Epithelial cell of proximal tubule (primary cell): ENCODE data around the gene KIF26B. TPM values are rescaled to one million over a fixed set of nuclear protein-coding genes. Genes with fewer than 3 reads are reported as not detected.

ENCODE experiments used
- DNase-seq: peaks from one replicate; pipeline ENCODE4 v3.0.0-alpha.2; 2011; ENCODE audit warnings: low read depth
- H3K4me3 ChIP-seq: 2 replicates; pipeline ENCODE4 v1.5.1; 2011; ENCODE audit warnings: low read depth, mild to moderate bottlenecking, low read length
- total RNA-seq: library from RNA; depleted of rRNA; stranded (reverse); fragments of >200 nt; gene quantifications from 2 replicates; pipeline ENCODE4 v1.2.3, GENCODE V29; 2015
- TF ChIP-seq, protein P1 (sequence below): conservative IDR thresholded peaks from 2 replicates; pipeline ENCODE4 v1.5.1; 2012; ENCODE audit warnings: low read depth, mild to moderate bottlenecking, low read length

KIF26B gene
- total RNA-seq, 1 donor from 2014 or later = 2.8 TPM

- TF ChIP-seq, protein P1, sequence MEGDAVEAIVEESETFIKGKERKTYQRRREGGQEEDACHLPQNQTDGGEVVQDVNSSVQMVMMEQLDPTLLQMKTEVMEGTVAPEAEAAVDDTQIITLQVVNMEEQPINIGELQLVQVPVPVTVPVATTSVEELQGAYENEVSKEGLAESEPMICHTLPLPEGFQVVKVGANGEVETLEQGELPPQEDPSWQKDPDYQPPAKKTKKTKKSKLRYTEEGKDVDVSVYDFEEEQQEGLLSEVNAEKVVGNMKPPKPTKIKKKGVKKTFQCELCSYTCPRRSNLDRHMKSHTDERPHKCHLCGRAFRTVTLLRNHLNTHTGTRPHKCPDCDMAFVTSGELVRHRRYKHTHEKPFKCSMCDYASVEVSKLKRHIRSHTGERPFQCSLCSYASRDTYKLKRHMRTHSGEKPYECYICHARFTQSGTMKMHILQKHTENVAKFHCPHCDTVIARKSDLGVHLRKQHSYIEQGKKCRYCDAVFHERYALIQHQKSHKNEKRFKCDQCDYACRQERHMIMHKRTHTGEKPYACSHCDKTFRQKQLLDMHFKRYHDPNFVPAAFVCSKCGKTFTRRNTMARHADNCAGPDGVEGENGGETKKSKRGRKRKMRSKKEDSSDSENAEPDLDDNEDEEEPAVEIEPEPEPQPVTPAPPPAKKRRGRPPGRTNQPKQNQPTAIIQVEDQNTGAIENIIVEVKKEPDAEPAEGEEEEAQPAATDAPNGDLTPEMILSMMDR = no peak
- no peak overlapping the region for H3K4me3 ChIP-seq
- no peak for DNase-seq
Measured at GRCh38 chr1:245221805-245222204, 67.0 kb downstream of the KIF26B start.

DNA sequence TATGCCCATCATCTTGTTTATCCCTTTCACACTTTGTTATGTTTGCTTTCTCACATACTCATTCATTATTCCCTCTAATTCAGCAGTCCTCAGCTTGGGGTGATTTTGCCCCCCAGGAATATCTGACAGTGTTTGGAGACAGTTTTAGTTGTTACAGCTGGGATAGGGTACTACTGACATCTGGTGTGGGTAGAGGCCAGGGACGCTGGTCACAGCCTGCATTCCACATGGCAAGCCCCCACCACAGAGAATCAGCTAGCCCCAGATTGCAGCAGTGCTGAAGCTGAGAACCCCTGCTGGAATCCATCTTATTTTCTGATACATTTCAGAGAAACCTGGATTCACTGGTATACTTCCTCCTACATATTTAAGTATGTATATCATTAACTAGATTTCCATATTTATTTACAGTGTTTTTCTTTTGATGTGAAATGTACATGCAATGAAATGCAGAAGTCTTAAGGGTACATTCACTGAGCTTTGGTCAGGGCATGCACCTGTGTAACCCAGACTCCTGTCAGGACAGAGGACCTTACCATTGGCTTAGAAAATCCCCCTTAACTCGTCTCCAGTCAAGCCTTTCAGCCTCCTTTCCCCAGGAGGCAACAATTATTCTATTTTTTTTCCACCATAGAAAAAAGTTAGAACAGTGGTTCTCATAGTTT is 68.3 kb downstream of the KIF26B start:
- no peak for DNase-seq
- TF ChIP-seq, protein P1 = no peak

GRCh38 chr1:245225322-245226202 is 70.8 kb downstream of the KIF26B start:
- TF ChIP-seq, protein P1 = no peak
- H3K4me3 ChIP-seq = no peak overlapping the region
- DNase-seq = no peak

More for the DNA sequence above, 68.3 kb downstream of the KIF26B start:
- no peak overlapping the region for H3K4me3 ChIP-seq

DNA sequence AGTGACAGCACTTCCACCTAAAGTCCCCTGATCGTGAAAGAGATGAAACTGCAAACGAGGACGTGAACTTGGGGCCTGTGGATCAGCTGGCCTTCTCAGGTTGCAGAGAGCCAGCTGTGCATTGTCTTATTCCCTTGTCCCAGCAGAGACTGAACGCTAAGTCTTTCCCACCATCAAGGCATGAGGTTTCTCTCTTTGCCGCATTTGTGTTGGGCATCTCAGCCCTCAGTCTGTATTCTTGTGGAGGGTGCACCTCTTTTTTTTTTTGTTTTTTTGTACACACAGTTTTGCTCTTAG is 71.4 kb downstream of the KIF26B start:
- TF ChIP-seq, protein P1 = no peak
- no peak overlapping the region for H3K4me3 ChIP-seq
- DNase-seq = no peak

DNA sequence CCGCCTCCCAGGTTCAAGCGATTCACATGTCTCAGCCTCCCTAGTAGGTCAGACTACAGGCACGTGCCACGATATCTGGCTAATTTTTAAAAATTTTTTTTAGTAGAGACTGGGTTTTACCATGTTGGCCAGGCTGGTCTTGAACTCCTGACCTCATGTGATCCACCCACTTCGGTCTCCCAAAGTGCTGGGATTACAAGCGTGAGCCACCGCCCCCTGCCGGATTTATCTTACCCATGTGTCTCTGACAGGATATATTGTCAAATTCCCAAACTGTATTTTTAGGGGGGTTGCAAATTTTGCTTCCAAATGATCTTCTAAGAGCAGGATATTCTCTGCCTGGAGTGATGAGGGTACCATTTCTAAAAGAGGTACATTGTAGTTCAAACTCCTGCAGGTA is 74.3 kb downstream of the KIF26B start:
- no peak for DNase-seq
- TF ChIP-seq, protein P1 = no peak
- H3K4me3 ChIP-seq = no peak overlapping the region

DNA sequence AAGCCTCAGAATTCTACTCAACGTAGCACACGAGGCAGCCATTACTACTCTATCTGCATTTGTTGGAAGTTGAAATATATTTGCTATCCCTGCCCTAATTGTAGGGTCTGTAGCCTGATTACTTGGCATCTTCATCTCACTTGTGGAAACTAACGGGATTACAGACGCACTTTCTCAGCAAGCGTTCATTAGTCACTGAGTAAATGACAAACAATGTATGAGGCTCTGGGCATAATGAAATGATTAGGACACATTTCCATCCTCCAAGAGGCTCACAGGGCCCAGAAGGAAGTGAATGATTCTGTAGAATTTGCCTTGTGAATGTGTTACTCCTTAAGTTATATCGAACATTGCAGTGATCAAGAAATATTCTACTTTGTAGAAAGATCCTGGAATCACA is 78.1 kb downstream of the KIF26B start:
- TF ChIP-seq, protein P1 = no peak
- H3K4me3 ChIP-seq = no peak overlapping the region
- DNase-seq = no peak
